T-helper 22 cell (primary cell): Measurements from ENCODE around the gene MTUS2.
"Not testable (repeated sequence)": the region's sequence is repeated elsewhere in the genome, so short reads cannot be mapped to it uniquely, and the experiment has no call there.

Experiments used
- DNase-seq: peaks from one replicate; pipeline ENCODE4 v3.0.0-alpha.2; 2020; ENCODE audit warnings: low read depth

The MTUS2 gene

DNA sequence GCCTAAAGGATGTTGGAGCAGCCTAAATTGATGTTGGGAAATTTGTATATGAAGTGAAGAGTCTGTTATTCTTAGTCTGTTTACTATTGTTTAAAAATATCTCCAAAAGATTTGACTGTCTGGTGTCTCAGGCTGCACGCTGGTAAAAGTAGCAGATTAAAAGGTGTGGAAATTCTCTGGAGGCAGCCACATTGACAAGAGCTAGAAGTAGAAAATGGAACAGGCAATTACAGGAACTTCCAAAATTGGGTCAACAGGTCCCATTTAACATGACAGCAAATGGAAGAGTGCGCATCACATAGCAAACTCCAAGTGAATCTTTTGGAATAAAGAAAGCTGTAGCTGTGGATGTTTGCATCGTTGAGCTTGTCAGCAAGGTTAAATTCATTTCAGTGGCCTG lies 138.3 kb downstream of the MTUS2 start:
- DNase-seq = no peak

DNA sequence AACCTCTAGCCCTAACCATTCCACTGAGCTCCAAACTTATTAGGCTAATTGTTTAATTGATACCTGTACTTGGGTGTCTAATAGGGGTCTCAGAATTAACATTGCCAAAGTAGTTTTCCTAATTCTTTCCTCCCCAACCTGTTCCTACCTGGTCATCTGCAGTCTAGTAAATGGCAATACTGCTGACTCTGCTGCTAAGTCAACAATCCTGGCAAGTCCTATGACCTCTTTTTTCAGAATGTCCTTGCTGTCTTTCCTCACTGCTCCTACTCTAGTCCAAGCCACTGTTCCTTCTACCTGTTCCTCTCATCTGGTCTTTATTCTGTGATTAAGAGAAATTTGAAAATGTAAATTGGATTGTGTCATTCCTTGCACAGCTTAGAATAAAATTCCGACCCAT lies 143.9 kb downstream of the MTUS2 start:
- DNase-seq = no peak

DNA sequence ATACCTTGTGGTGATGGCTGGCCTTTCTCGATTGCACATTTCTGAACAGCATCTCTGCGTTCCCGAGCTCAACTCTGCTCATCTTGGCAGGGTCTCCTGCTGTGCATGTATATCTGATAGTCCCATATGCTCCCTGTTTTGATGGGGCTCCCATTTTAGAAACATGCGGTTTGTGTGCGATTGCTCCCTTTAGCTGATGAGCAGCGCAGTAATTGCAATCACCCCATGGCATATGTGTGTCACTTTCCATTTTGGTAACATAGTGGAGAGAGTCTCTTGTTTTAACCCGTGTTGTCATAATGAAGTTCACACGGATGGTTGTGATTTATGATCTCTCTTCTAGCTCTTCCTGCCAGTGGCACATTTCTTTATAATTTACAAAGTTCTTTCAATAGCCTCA lies 144.7 kb downstream of the MTUS2 start:
- DNase-seq = no peak

DNA sequence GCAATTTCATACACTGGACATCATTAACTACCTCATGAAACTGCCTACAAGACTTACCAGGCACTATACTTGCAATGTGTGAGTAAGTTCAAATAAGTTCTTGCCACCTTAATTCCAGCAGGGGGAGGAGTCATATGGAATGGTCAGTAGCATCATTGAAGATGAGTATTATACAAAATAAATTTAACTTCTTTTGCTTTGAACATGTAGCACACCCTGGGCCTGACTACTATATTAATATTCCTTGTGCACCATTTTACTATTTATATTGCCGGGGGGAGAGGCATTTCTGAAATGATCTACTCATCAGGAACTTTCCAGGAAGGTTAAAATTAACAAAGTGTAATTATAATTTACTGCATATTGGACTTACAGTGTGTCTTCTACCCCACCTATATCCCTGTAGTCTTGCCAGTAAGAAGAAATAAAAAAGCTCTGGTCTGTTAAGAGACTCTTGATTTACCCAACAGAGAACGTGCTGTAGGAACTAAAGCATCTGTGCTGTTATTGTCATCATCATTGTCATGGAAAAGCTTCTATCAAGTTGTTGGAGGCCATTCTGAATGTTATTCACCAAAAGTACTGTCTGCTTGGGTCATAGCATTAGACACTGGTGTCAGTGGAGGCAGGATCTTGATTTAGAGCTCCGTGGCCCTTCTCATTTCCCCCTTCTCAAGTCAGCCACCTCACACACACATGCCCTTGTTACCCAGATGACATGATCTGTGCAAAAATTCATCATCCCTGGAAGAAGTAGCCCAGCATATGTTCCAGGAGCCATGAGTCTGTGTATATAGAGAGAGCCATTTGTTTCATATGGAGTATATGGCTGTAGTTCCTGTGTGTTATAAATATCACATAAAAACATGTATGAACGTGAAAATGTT lies 147.1 kb downstream of the MTUS2 start:
- no peak for DNase-seq

DNA sequence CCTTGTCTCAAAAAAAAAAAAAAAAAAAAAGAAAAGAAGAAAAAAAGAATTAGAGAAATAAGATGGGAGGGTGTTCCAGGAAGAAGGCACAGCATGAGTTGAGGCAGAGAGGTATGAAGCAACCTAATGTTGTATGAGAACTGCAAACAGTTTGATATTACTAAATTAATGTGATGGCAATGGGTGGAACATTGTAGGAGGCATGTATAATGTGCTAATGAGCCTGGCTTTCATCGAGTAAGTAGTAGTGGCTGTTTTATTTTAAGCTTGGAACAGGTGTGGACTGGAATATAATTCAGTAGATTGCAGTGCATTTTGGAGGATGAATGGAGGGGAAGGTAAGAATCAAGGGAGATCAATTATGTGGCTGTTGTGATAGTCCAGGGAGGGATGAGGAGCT lies 156.1 kb downstream of the MTUS2 start:
- no peak for DNase-seq

DNA sequence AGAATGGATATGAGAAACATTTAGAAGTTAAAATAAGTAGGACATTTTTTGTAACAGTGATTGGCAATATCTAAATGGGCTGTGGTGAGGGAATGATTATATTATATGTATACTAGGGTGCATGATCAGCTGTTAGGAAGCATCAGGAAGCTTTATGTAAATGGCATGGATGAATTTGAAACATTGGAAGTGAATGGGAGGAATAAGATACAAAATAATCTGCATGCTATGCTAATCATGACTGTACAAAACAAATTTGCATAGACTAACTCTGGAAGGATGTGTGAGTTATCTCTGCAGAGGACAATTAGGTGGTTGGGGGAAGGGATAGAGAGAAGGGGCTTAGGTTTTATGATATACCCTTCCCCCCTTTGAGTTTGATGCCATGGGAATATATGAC lies 156.5 kb downstream of the MTUS2 start:
- DNase-seq = no peak

DNA sequence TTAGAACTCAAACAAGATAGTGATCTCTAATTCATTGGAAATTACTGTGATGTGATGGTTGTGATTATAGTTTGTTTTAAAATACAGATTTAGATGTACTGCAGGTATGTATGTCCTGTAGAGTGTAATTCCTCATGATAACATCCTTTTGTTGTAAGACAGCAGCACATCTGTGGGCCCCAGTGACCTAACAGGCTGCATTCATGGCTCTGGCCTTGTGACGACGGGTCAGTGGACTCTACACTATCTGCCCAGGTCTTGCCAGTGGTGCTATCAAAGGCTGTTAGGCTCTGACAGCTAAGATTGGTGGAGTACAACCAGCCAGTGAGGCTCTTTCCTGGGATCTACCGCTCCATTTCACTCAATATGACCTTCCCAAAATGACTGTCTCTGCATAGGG lies 158.4 kb downstream of the MTUS2 start:
- DNase-seq = no peak

DNA sequence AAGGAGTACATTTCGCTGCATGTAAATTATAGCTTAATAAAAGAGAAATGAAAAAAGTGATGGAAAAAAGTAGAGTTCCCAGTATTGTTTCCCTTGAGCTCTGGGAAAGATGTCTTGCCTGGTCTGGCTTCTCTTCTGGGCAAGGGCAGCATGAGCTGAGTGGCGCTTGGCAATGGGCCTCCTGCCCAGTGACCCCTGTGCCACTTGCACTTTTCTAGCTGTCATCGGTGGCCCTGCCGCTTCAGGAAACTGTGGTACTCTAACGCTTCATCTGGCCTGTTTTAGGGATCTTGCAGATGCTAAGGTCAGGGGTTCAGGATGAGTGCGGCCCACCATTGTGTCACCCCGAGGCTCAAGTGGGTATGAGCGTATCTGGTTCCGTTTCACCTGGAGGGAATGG lies 161.4 kb downstream of the MTUS2 start:
- DNase-seq = no peak

DNA sequence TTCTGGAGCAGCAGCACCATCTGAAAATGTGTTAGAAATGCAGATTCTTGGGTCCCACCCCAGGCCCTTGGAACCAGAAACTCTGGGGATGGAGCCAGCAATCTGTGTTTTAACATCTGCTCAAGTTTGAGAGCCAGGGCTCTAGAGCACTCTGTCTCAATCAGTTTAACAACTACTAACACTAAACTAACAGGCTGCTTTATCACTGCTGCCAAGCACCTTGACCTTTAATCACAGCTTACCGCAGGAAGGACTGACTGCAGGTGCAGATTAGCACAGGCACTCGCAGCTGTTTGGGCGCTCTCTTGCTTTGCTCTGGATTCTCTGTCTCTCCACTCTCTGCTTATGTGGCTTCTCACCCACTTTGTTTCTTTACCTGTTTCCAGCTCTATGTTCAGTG lies 163.5 kb downstream of the MTUS2 start:
- no peak for DNase-seq

DNA sequence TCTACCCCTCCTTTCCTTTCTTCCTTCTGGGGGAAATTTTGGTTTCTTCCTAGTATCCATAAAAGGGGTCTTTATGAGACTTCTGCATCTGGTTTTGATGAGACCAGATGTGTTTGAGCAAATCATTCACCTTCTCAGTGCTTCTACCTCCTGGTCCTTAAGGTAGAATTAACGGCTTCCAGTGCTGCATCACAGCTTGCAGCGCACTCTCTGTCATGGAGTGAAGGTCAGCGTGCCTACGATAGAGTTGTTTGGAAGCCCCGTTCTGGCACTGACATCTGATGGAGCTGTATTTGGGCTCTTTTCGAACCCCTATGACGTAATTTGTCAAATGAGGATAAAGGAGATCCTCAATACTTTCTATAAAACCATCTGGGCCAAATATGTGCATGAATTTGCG lies 164.2 kb downstream of the MTUS2 start:
- no peak for DNase-seq

DNA sequence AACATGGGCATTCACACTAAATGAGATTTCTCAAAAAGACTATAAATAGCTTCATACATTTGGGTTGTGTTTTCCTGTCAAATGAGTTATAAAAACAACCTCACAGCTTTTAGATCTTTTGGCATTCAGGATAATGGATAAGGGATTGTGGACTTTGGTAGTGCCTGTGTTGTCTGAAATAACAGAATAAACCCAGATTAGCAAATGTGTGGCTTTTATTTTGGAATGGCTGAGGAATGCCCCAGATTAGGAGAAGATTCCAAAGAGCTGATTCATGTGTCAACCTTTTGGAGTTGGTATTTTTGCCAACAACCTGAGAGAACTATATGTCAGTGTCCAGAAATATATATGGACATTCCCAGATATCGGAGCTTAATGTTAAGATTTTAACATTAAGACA lies 164.7 kb downstream of the MTUS2 start:
- no peak for DNase-seq

DNA sequence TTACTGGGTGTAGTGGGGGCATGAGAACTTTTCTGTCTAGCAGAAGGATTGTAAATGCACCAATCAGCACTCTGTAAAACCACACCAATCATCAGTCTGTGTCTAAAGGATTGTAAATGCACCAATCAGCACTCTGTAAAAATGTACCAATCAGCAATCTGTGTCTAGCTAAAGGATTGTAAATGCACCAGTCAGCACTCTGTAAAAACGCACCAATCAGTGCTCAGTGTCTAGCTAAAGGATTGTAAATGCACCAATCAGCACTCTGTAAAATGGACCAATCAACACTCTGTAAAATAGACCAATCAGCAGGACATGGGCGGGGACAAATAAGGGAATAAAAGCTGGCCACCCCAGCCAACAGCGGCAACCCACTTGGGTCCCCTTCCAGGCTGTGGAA lies 170.2 kb downstream of the MTUS2 start:
- not testable (repeated sequence) for DNase-seq

DNA sequence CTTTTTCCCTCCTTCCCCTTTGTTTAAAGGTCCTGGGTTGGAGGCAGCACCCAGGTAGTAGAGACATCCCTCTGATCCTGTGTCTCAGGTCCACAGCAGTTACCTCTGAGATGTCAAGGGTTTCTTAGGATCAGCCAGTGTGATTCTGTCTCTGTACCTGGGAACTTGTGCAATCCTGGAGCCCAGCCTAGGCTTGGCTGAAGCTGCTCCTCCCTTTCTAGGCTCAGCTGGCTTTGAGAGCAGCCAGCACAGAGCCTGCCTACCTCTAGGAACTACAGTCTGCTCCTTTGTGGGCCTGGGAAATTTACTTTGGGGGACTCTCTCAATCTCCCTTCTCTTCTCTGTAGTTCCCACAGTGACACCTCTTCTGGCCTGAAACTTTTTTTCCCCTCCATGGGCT lies 171.6 kb downstream of the MTUS2 start:
- no peak for DNase-seq

DNA sequence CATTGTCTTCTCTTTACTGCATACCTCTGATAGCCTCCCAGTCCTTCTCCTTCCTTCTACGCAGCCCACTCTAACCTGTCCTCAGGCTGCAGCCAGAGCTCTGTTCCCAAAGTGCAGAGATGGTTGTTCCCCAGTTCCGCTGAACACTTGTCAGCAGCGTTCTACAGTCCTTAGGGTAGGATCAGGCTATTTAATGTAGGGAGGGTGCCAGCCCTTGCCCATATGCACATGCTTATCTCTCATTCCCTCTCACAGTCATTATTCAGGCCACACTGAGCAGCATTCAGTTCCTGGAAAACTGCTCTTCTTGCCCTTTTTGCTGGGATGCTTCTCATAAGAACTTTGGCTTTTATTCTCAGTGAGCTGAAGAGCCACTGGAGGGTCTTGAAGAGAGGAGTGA lies 180.7 kb downstream of the MTUS2 start:
- no peak for DNase-seq

DNA sequence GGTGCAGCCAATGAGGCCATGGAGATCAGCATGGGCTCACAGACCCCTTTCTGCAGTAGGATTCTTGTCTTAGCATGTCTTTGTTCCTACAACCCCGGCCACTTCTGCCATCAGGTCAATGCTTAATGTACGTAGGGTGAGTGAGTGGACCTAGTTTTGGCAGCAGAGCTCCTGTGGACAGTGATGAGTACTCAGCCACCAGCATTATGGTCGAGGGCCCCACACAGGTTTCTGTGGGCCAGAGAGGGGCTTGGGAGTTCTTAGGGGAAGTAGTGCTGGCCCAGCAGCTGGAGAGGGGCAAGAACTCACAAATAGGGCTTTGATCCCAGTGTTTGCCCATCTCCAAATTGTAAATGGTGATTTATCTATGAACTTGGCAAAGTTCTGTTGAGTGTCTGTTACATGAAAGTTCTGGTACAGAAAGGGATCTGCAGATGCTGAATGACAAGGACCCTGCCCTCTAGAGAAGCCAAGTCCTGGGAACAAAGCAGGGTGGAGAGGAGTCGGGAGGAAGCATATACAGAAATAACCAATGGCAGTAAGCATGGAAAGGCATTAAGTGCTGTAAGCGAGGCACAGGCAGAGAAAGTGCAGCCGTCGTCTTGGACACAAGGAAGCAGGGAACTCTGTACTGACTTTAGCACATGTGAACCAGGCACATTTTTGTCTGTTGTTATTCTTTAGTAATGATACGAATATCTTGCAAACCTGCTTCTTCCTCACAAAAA lies 185.1 kb downstream of the MTUS2 start:
- DNase-seq = no peak

DNA sequence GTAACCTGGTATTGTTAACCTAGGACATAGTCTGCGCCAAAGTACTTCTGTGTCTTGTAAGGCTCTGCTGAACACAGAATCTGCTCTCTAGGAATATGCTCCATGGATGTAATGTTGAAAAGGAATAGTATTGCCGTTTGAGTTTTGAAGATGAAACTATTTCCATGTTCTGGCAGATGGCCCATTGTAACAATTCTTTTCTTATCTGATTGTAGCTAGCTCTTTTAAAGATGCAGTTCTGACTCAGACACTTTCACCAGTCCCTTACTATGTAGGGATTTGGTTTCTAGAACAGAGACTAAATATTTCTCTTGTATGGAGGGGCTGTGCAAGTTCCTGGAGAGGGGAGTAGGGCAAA lies 185.6 kb downstream of the MTUS2 start:
- no peak for DNase-seq

DNA sequence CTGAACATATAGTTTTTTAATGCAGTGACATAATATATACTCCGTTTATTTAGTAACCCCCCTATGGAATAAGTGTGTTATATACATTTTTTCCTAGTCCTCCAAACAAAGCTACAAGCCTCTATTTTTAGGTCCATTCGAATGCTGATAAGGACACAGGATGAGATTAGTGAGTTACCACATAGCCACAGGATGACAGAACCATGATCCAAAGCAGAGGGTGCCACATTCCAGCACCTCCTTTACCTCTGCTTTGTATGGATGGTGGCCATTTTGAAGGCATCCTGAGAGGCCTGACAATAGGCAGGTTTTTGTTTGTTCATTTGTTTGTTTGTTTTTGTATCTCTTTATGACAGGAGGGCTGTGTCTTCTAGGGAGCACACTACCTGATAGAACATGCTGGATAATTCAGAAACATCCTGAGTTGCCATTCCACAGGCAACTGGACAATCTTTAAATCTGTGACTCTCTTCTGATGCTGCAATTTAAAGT lies 186.3 kb downstream of the MTUS2 start:
- no peak for DNase-seq

DNA sequence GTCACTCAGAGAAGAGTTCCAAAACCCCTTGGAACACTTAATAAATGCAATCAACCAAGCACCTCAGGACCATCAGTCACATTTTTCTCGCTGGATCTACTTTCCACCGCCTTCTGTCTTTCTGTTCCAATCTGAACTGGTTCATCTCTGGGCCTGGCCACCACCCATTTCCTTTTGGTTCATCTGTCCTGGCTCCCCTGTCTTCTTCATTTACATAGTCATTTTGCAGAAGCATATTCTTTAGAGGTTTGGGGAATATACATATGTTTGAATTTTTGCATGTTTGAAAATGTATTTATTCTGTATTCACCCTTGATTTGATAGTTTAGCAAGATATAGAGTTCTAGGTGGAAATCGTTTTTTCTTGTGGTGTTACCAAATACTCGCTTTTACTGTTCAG lies 188.2 kb downstream of the MTUS2 start:
- no peak for DNase-seq

DNA sequence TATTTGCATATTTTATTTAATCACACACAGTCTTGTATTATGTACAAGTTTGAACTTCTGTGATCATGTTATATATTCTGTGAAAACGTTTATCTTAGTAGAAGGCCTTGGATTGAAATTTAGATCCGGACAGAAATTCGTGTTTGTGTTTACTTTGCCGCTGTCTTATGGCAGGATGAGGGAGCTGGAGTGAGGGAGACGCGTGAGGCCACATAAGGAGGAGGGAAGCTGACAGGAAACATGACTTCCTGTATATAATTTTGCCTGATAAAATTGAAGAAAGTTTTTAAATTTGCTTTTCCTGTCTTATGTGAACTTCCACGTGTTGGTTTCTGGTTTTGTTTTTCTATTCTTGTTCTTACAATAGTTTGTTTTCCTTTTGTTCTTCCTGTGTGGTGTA lies 200.2 kb downstream of the MTUS2 start:
- DNase-seq = no peak

DNA sequence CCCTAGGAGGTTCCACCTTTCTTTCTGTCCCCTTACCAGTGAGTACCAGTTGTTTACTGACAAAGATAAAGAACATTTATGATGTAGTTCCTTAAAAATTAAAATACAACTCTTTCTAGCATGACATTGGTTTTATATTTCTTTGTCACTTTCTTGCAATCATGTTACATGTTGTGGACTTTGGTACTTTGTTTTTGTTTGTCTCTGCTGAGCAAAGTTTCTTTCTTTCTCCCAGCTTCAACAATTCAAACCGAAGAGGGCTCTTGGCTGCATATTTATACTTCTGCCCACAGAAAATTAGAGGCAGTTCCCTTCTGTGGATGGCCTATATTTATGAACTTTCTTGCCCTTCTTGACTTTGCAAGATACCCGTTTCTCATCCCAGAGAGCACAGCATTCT lies 201.2 kb downstream of the MTUS2 start:
- no peak for DNase-seq

DNA sequence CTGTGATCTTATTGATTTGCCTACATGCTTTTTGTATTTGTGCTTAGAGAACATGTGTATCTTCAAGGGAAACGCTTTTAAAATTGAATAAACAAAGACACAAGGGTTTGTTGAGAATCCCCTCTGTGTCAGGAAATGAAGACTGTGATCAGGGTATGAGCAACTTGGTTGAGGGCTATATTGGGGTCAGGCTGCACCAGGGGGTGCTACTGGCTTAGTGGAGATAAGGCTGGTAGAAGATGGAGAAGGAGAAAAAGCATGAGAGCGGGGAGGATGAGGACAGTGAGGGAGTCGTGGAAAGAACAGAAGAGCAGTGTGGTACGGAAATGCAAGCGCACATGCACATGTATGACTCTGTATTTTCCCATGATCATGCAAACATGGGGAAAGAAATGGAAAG lies 201.6 kb downstream of the MTUS2 start:
- DNase-seq = no peak

DNA sequence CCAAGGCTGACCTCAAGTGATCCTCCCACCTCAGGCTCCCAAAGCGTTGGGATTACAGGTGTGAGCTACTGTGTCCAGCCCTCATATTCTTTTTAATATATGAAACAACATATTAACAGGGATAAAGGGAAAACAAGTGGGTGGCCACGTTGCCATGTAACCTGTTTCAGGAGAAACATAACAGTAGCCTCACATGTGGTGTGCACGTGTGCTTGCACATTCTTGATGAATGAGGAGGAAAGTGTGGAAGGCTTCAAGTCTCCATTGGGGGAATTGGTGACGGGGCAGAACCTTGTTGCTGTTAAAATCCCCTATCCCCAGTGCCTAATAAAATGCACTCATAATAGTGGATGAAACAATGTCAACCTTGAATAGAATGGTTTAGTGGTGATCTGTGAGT lies 202.3 kb downstream of the MTUS2 start:
- no peak for DNase-seq

DNA sequence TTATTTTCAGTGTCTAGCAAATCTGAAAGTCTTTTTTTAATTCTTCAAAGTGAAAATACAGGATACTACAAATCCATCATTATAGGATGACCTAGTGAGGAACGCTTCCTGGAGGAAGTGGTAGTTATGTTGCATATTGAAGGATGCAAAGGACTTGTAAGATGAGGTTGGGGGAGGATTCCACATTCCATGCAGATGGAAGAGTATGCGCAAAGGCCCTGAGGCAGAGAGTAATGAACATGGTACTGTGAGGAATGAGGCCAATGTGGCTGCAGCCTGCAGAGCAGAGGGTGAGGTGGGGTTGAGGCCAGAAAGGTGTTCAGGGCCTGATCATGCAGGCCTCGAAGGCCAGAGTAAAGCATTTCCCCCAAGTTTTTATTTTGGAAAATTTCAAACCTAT lies 202.8 kb downstream of the MTUS2 start:
- no peak for DNase-seq

DNA sequence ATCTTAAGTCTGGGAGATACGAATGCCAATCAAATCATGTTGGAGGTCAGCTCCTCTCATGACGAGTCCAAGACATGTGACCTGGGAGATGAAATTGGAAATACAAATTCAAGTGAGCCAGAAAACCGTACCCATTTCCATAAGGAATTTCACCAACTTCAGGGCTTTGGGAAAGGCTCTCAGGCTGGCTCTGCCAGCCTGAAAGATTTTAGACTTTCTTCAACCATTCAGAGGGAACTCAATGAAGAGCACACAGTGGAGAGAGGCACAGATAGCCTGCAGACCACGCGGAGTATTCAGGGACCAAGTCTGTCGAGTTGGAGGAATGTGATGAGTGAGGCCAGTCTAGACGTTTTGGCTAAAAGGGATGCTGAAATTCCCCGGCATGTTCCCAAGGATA lies 204.6 kb downstream of the MTUS2 start:
- no peak for DNase-seq
